Left lung (tissue), 14 donors: ENCODE results near the gene PLB1. TPM values are rescaled to one million over a fixed set of nuclear protein-coding genes. Genes with fewer than 3 reads are reported as not detected.

Experiments used
- ATAC-seq: fragments of 200-7000 bp; cut with Tn5 transposase; one replicate; pipeline ENCODE4 v1.9.1; 2020; ENCODE audit warnings: moderate library complexity
- DNase-seq, 4 donors: peaks; one replicate each; pipeline ENCODE4 v3.0.0-alpha.2; 2013 to 2020
- H3K27ac ChIP-seq, 2 donors: fragments of 200-600 bp; sonication (generic) in 1 of 2; one replicate each; pipeline versions ENCODE4 v1.5.0 to v1.8.0; 2020 to 2021
- H3K27me3 ChIP-seq, 2 donors: fragments of 200-600 bp; sonication (generic) in 1 of 2; one replicate each; pipeline versions ENCODE4 v1.5.0 to v1.8.0; 2020 to 2021
- H3K36me3 ChIP-seq, 2 donors: fragments of 200-600 bp; sonication (generic) in 1 of 2; one replicate each; pipeline versions ENCODE4 v1.5.0 to v1.8.0; 2020 to 2021
- H3K4me1 ChIP-seq, 2 donors: fragments of 200-600 bp; one replicate each; pipeline ENCODE4 v1.8.0; 2021
- H3K4me3 ChIP-seq, 2 donors: fragments of 200-600 bp; sonication (generic) in 1 of 2; one replicate each; pipeline versions ENCODE4 v1.5.0 to v1.8.0; 2020 to 2021; ENCODE audit warnings: mild to moderate bottlenecking in 1 of 2
- H3K9me3 ChIP-seq, 2 donors: fragments of 200-600 bp; sonication (generic) in 1 of 2; one replicate each; pipeline versions ENCODE4 v1.5.0 to v1.8.0; 2020 to 2021
- intact Hi-C, 2 donors: fragments of 100-400 bp; cut with DNase I; formaldehyde crosslinking; loops; one replicate each; pipeline versions ENCODE4 v1.11.2 to v1.14.2; 2022
- long read RNA-seq, 12 donors: library from polyadenylated mRNA in 2 of 12; unstranded in 2 of 12; transcript quantifications; one replicate each; pipeline ENCODE4 v2.0.0 and lab custom pipeline, GENCODE V29; 2019 to 2026
- polyA plus RNA-seq, 6 donors: library from polyadenylated mRNA; unstranded; fragments of 120-200 nt; gene quantifications; one replicate each; pipeline ENCODE4 v1.2.1, GENCODE V29; 2013; ENCODE audit not compliant: insufficient read length in 6 of 6
- total RNA-seq, 2 donors: library from RNA; stranded (reverse); fragmentation: NEBNext Ultra II Directional; extraction: Animal tissue kit (Norgen Biotek cat#: 25700); gene quantifications; one replicate each; pipeline ENCODE4 v1.2.1, GENCODE V29; 2021
- TF ChIP-seq, protein P1 (sequence below), 2 donors: fragments of 200-600 bp; sonication (generic) in 1 of 2; IDR thresholded peaks; one replicate each; pipeline versions ENCODE4 v1.5.0 to v1.8.0; 2021; ENCODE audit warnings: antibody characterized with exemption in 2 of 2
- donor health status: DM: no; HTN: yes; CAD: no.
- donor health status: DM: no; HTN: no; CAD: no.

Gene PLB1, protein sequence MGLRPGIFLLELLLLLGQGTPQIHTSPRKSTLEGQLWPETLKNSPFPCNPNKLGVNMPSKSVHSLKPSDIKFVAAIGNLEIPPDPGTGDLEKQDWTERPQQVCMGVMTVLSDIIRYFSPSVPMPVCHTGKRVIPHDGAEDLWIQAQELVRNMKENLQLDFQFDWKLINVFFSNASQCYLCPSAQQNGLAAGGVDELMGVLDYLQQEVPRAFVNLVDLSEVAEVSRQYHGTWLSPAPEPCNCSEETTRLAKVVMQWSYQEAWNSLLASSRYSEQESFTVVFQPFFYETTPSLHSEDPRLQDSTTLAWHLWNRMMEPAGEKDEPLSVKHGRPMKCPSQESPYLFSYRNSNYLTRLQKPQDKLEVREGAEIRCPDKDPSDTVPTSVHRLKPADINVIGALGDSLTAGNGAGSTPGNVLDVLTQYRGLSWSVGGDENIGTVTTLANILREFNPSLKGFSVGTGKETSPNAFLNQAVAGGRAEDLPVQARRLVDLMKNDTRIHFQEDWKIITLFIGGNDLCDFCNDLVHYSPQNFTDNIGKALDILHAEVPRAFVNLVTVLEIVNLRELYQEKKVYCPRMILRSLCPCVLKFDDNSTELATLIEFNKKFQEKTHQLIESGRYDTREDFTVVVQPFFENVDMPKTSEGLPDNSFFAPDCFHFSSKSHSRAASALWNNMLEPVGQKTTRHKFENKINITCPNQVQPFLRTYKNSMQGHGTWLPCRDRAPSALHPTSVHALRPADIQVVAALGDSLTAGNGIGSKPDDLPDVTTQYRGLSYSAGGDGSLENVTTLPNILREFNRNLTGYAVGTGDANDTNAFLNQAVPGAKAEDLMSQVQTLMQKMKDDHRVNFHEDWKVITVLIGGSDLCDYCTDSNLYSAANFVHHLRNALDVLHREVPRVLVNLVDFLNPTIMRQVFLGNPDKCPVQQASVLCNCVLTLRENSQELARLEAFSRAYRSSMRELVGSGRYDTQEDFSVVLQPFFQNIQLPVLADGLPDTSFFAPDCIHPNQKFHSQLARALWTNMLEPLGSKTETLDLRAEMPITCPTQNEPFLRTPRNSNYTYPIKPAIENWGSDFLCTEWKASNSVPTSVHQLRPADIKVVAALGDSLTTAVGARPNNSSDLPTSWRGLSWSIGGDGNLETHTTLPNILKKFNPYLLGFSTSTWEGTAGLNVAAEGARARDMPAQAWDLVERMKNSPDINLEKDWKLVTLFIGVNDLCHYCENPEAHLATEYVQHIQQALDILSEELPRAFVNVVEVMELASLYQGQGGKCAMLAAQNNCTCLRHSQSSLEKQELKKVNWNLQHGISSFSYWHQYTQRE (N-terminal part only)
- total RNA-seq (1 to 10 TPM; 3.6 to 6.8 TPM), polyA plus RNA-seq (1 to 10 TPM in 5 of 6 donors, under 1 TPM in 1; 0.94 to 2.7 (median 1.6) TPM)
- long read RNA-seq, donor 1, partial matches to known transcripts: 0 of 1 reads
- long read RNA-seq, donor 1, other reads (novel, unspliced or antisense): 0 of 1 reads
- long read RNA-seq, donor 2: 0 reads
- long read RNA-seq, donor 3: 0 reads
- long read RNA-seq, donor 4, partial matches to known transcripts: 1 of 3 reads
- long read RNA-seq, donor 4, other reads (novel, unspliced or antisense): 2 of 3 reads
- long read RNA-seq, donor 5: 0 reads
- long read RNA-seq, donor 6, partial matches to known transcripts: 0 of 1 reads
- long read RNA-seq, donor 6, other reads (novel, unspliced or antisense): 0 of 1 reads
- long read RNA-seq, donor 7: 0 reads
- long read RNA-seq, donor 8: 0 reads
- long read RNA-seq, donor 9: 0 reads
- long read RNA-seq, donor 10, partial matches to known transcripts: 2 of 3 reads
- long read RNA-seq, donor 10, other reads (novel, unspliced or antisense): 1 of 3 reads
- long read RNA-seq, donor 11: 0 reads
- long read RNA-seq, donor 12: 0 reads

DNA sequence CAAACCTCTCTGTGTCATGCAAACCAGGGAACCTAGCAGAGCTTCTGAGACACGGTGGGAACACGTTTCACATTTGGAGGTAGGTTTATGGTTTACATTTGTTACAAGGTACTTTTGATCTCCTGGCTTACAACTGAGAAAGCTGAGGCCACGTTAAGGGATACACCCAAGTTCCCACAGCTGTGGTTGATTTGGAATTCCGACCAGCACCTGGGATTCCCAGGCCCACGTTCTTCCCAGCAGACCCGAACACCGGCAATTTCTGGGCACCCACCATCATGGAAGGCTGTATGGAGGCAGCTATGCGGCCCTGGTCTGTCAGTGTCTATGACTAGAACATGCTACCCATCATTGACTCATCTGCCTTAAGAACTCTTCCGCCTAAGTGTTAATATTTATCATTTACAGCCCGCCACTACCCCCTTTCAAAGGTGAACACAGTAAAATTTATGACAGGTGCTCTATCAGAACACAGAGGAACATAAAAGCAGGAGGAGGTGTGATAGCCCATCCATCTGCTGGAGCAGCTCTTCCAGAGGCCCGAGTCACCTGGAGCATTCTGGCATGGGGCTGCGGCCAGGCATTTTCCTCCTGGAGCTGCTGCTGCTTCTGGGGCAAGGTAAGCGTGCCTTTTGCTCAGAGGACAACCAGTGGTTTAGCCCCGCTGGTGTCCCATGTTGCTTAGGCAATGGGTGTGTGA lies at the start of gene PLB1:
Gene PLB1, plus strand, starts transcription at position 510 of the 700 bp plus-strand sequence. Its CDS starts 55 bp downstream, at position 565.
- no peaks in the 10 kb centered on the region for H3K36me3 ChIP-seq
- ATAC-seq (no peak), DNase-seq (no peak)
- H3K4me1 ChIP-seq: no peaks in the 10 kb centered on the region
- H3K4me3 ChIP-seq: no peak within 1 kb of the TSS
- no peak within 1 kb of the TSS for H3K27ac ChIP-seq
- no peaks in the 10 kb centered on the region for H3K9me3 ChIP-seq
- H3K27me3 ChIP-seq: no peaks in the 10 kb centered on the region
- TF ChIP-seq, protein P1, sequence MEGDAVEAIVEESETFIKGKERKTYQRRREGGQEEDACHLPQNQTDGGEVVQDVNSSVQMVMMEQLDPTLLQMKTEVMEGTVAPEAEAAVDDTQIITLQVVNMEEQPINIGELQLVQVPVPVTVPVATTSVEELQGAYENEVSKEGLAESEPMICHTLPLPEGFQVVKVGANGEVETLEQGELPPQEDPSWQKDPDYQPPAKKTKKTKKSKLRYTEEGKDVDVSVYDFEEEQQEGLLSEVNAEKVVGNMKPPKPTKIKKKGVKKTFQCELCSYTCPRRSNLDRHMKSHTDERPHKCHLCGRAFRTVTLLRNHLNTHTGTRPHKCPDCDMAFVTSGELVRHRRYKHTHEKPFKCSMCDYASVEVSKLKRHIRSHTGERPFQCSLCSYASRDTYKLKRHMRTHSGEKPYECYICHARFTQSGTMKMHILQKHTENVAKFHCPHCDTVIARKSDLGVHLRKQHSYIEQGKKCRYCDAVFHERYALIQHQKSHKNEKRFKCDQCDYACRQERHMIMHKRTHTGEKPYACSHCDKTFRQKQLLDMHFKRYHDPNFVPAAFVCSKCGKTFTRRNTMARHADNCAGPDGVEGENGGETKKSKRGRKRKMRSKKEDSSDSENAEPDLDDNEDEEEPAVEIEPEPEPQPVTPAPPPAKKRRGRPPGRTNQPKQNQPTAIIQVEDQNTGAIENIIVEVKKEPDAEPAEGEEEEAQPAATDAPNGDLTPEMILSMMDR (IDR thresholded peaks at IDR 0.05): no peak
- intact Hi-C loops: no loop called here

GRCh38 chr2:28446531-28446930 lies 49.3 kb upstream of the PLB1 start:
- TF ChIP-seq, protein P1 (IDR thresholded peaks at IDR 0.05): no peak
- Histone ChIP-seq H3K36me3 (no peaks in the 10 kb centered on the region), H3K27ac (no peak overlapping the region), H3K9me3 (no peaks in the 10 kb centered on the region), H3K27me3 (no peaks in the 10 kb centered on the region), H3K4me3 (no peak overlapping the region), H3K4me1 (peaks cover 0 to 62% of the 10 kb centered on the region in 2 donors)
- no peak for DNase-seq
- ATAC-seq: no peak
- intact Hi-C loops: no loop called here

GRCh38 chr2:28447086-28447485 lies 48.8 kb upstream of the PLB1 start:
- Histone ChIP-seq H3K9me3 (no peaks in the 10 kb centered on the region), H3K27me3 (no peaks in the 10 kb centered on the region), H3K4me1 (peaks cover 0 to 62% of the 10 kb centered on the region in 2 donors), H3K4me3 (no peak overlapping the region), H3K36me3 (no peaks in the 10 kb centered on the region), H3K27ac (peak overlapping the region in 1 of 2 donors; percentile 92)
- TF ChIP-seq, protein P1 (IDR thresholded peaks at IDR 0.05): no peak
- ATAC-seq (no peak), DNase-seq (peak in 1 of 4 donors; percentile 21)
- intact Hi-C loops: no loop called here
